HG03520 (cell line): ENCODE results near the gene IL1RAPL1.

ENCODE experiments used
- ATAC-seq: cut with Tn5 transposase; IDR thresholded peaks from one replicate; pipeline ENCODE4 v1.9.1; 2021; ENCODE audit warnings: mild to moderate bottlenecking, moderate library complexity; ENCODE audit not compliant: unreplicated experiment

The IL1RAPL1 gene

GRCh38 chrX:29382811-29383210, 795.6 kb downstream of the IL1RAPL1 start:
- ATAC-seq, result no peak

- no peak for ATAC-seq
These were observed 801.3 kb downstream of the IL1RAPL1 start for GRCh38 chrX:29388509-29388908.

DNA sequence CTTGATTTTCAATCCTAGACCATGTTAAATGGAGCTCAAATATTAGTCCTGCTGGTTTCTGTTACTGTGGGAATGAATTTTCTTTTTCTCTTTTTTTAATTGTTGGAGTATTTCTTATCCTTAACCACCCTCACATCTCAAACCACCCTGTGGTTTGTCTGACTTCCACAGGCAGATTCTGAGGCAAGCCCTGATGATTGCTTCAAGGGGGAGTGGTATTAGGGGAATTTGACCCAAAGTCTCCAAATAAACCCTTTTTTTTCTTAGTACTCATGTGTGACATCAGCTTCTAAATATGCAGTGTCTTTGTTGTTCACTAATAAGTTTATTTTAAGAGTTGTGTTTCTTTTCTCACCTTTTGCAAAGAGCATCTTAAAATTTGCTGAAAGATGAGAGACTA, 810.3 kb downstream of the IL1RAPL1 start:
- ATAC-seq, result no peak

DNA sequence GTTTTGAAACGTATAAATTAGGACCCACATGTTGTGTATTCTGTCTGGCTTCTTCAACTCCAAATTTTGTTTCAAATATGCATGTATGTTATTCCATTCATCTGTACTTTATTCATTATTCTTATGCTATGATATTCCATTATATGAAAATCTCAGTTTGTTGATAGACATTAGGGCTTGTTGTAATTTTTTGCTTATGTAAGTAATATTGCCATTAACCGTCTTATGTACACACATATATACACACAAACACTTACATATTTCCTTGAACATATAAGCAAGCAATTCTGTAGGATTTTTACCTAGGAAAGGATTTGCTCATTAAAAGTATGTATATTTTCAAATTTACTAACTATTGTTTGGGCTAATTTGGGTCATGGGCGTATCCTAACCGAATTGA, 820.1 kb downstream of the IL1RAPL1 start:
- ATAC-seq, result no peak

GRCh38 chrX:29419774-29420553, 832.7 kb downstream of the IL1RAPL1 start:
- ATAC-seq, result no peak

DNA sequence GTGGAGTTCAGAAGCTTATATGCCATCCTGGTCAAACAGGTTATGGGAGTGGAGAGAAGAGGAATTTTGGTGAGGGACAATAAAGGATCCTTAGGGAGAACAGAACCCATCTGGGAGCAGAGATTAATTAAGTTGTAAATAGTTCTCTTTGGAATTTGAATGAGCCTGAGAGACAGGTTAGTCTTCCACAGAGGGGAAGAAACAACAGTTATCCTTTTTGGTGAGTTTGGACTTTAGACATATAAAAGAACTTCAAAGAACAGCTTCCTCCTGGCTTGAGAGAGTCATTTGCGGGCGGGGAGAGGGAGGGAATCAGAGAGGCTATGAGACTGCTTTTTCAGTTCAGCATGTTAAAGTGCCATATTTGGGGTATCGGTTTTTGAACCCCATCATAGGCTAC, 834.8 kb downstream of the IL1RAPL1 start:
- ATAC-seq, result no peak

DNA sequence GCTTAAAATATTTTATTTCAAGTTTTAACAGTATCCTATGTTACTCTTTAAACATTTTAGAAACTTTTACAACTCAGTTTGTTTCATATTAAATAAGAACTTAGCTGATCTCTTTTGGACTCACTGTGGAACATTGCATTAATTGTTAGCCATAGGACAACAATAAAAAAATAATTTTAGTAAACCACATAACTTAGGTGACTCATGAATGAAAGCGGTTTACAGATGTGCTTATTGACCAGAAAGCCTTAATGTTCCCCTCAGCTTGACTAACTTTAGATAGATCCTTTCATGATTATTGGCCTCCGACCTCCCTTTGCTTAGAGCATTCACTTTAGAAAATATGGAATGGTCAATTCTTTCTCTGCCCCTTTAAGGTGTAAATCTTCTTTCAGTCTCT, 844.6 kb downstream of the IL1RAPL1 start:
- ATAC-seq, result no peak

- ATAC-seq, result no peak
These were observed 845.3 kb downstream of the IL1RAPL1 start for GRCh38 chrX:29432534-29432933.

DNA sequence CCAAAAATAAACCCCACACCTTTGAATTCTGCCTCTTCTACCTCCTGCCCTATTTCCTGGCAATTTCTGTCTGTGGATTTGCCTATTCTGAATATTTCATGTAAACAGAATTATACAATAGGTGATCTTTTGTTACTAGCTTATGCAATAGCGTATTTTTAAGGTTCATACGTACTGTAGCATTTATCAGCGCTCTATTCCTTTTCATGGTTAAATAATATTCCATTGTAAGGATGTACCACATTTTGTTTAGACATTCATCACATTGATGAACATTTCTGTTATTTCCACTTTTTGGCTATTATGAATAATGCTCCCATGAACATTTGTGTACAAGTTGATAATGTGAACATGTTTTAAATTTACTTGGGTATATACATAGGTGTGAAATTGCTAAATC, 847.7 kb downstream of the IL1RAPL1 start:
- no peak for ATAC-seq

DNA sequence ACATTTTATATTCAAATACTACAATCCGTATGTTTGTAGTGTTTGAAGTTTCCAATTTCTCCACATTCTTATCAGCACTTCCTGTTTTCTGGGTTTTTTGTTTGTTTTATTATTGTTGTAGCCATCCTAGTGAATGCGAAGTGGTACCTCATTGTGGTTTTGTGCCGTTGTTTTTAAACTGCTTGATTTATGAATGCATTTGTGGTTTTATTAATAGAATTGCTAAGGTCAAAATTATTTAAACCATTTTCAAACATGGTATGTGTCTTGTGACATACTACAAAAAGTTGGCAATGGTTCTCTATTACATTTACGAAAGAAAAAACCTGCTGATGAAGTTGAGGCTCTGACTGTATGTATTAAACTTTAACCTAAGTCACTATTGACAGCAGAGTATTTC, 848.1 kb downstream of the IL1RAPL1 start:
- no peak for ATAC-seq

- no peak for ATAC-seq
These were observed 860.6 kb downstream of the IL1RAPL1 start for GRCh38 chrX:29447867-29448266.

GRCh38 chrX:29453333-29453732, 866.1 kb downstream of the IL1RAPL1 start:
- ATAC-seq, result peak; percentile 87

DNA sequence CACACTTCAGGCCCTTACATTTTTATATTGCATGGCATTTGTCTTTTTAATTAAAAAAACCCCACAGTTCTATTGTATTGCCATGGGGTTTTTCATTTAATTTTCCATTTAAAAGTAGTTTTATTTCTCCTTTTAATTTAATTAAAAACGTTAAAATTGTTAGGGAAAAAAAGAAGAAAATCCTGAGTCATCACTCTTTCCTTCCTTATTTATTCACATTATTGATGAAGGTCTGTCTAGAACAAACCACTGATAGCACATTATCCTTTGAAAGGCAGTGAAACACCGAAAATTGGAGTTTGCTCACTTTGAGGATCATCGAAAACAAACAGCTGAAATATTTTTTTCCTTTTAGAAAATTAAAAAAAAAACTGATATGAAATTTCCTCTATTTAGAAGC, 868.5 kb downstream of the IL1RAPL1 start:
- ATAC-seq, result no peak

- no peak for ATAC-seq
These were observed 873.8 kb downstream of the IL1RAPL1 start for GRCh38 chrX:29461039-29461438.

GRCh38 chrX:29466456-29466855, 879.2 kb downstream of the IL1RAPL1 start:
- ATAC-seq, result no peak

- ATAC-seq, result no peak
These were observed 881.8 kb downstream of the IL1RAPL1 start for GRCh38 chrX:29468911-29469494.

DNA sequence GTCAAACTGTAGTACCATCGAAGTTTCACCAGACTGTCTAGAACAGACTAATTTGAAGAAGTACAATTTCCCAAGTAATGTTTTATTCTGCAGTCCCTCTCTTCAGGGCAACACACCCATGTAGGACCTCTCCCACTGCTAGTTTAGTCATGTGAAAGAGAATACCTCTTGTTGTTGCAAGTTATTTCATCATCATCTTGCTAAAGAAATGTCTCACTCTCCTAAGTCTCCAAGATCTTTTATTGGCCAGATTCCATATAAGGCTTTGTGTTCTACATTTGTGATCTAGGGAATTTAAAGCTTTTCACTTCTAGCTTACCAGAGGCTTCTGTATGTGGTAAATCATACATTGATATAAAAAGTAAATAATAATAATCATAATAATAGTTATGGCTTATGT, 882.8 kb downstream of the IL1RAPL1 start:
- ATAC-seq, result no peak

DNA sequence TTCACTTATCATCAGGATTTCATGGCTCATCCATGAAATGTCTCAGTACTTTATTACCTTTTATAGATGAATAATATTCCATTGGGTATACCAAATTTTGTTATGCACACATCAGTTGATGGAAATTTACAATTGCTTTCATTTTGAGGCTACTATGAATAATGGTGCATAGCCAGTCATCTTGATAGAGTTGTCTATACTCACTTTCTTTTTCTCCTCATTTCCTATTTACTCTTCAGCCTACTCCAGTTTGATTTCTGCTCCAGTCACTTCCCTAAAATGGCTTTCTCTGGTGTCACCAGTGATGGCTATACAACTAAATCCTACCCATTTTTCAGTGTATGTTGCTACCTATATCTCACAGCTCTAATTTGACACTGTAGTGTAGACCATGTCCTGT, 884.6 kb downstream of the IL1RAPL1 start:
- peak; percentile 66 for ATAC-seq

- ATAC-seq, result peak; percentile 30
These were observed 890.6 kb downstream of the IL1RAPL1 start for GRCh38 chrX:29477878-29478277.

- ATAC-seq, result peak; percentile 87
These were observed 891.3 kb downstream of the IL1RAPL1 start for GRCh38 chrX:29478336-29479069.

DNA sequence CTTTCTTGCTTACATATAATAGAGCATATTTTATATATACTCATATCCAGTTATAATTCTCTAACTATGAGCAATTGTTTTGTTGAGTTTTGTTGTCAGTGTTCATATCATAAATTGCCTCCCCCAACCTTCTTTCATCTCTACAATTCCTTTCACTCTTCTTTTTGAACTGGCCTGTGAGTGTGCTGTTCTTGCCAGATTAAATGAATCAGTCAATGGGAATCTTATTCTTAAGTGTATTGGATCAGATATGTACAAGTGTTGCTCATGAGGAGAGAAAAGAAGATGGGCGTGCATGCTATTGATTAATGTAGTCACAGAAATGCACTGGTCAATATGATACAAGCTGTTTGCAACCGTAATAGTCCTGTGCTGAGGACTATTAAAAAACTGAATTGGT, 900.0 kb downstream of the IL1RAPL1 start:
- ATAC-seq, result no peak

- ATAC-seq, result no peak
These were observed 900.5 kb downstream of the IL1RAPL1 start for GRCh38 chrX:29487714-29488113.
